Nephron (organoid): Measurements from ENCODE around the gene WDFY3.

ENCODE experiments used
- H3K27ac Mint-ChIP-seq, 3 experiments: 2 replicates each; pipeline ENCODE4 v1.8.0; 2020; ENCODE audit warnings: mixed read lengths in 3 of 3, mild to moderate bottlenecking in 2 of 3, moderate library complexity in 1 of 3
- H3K27me3 Mint-ChIP-seq: 2 replicates; pipeline ENCODE4 v1.8.0; 2021; ENCODE audit warnings: low read depth, mild to moderate bottlenecking, moderate library complexity, mixed read lengths
- H3K36me3 Mint-ChIP-seq: 2 replicates; pipeline ENCODE4 v1.8.0; 2020; ENCODE audit warnings: low read depth, mixed read lengths
- H3K4me1 Mint-ChIP-seq: 2 replicates; pipeline ENCODE4 v1.8.0; 2020; ENCODE audit warnings: mixed read lengths
- H3K4me3 Mint-ChIP-seq, 3 experiments: 2 replicates each; pipeline ENCODE4 v1.8.0; 2020; ENCODE audit warnings: mild to moderate bottlenecking in 3 of 3, mixed read lengths in 3 of 3, moderate library complexity in 2 of 3
- H3K9me3 Mint-ChIP-seq: 2 replicates; pipeline ENCODE4 v1.8.0; 2020; ENCODE audit warnings: mixed read lengths
- CTCF ChIP-seq, 3 experiments: fragments of 200-600 bp; sonication (generic); IDR thresholded peaks; one replicate each; pipeline ENCODE4 v1.5.0; 2021; ENCODE audit warnings: antibody characterized with exemption in 3 of 3; ENCODE audit not compliant: unreplicated experiment in 3 of 3

Gene WDFY3

DNA sequence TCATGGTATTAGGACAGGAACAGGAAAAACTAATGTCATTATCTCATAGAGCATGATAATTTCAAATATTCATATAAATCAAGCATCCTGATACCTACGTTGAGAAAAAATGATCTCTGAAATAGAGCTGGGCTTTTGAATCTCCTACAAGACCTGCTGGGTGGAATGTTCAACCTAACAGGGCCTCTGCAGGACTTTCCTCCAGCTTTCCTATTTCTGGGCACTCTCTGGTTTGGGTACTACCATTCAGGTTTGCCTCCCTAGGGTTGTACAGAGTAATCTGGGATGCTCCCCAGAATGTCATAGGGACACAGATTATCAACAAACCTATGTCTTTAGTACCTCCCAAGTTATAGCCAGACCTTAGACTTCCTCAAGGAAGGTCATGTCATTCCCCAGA lies 274.7 kb downstream of the WDFY3 start:
- Mint-ChIP-seq H3K4me1 (no peaks in the 10 kb centered on the region), H3K4me3 (no peak overlapping the region), H3K36me3 (peaks cover 79% of the 10 kb centered on the region), H3K27me3 (no peaks in the 10 kb centered on the region), H3K9me3 (no peaks in the 10 kb centered on the region), H3K27ac (no peak overlapping the region)
- TF ChIP-seq CTCF (IDR thresholded peaks at IDR 0.05; ENCODE audit: unreplicated experiment in 3 of 3), result no peak

DNA sequence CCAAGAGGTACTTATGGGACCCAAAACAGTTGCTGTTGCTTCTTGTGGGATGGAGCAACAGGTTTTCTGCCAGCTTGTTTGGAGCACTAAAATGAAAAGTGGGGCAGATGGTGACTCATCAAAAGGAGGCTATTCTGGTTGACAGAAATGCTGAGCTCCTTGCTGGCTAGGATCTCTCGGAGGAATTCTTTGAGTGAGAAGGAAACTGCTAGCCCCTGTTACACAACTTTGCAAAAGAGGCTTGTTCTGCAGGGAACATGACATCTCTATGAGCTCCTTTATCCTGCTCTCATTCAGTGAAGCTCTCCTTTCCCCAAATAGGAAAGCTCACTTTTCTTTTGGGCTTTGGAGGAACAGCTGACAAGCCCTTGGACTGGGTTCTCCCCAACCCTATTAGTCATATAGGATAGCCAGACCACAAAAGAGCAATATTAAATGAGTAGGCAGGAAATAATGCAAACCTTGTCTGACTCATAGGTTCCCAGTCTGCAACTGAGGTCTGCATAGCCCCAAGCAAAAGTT lies 275.3 kb downstream of the WDFY3 start:
- Mint-ChIP-seq H3K9me3 (no peaks in the 10 kb centered on the region), H3K4me1 (no peaks in the 10 kb centered on the region), H3K27me3 (no peaks in the 10 kb centered on the region), H3K36me3 (peaks cover 83% of the 10 kb centered on the region), H3K27ac (no peak overlapping the region), H3K4me3 (no peak overlapping the region)
- TF ChIP-seq CTCF (IDR thresholded peaks at IDR 0.05; ENCODE audit: unreplicated experiment in 3 of 3), result no peak

GRCh38 chr4:84690481-84690880 lies 276.0 kb downstream of the WDFY3 start:
- Mint-ChIP-seq H3K4me3 (no peak overlapping the region), H3K4me1 (no peaks in the 10 kb centered on the region), H3K27ac (no peak overlapping the region), H3K27me3 (no peaks in the 10 kb centered on the region), H3K36me3 (peaks cover 82% of the 10 kb centered on the region), H3K9me3 (no peaks in the 10 kb centered on the region)
- no peak for TF ChIP-seq CTCF (IDR thresholded peaks at IDR 0.05; ENCODE audit: unreplicated experiment in 3 of 3)

GRCh38 chr4:84689197-84689596 lies 277.3 kb downstream of the WDFY3 start:
- no peak for TF ChIP-seq CTCF (IDR thresholded peaks at IDR 0.05; ENCODE audit: unreplicated experiment in 3 of 3)
- Mint-ChIP-seq H3K36me3 (peaks cover 86% of the 10 kb centered on the region), H3K4me3 (no peak overlapping the region), H3K27ac (no peak overlapping the region), H3K27me3 (no peaks in the 10 kb centered on the region), H3K4me1 (no peaks in the 10 kb centered on the region), H3K9me3 (no peaks in the 10 kb centered on the region)

GRCh38 chr4:84688605-84689004 lies 277.9 kb downstream of the WDFY3 start:
- H3K9me3 Mint-ChIP-seq, result no peaks in the 10 kb centered on the region
- no peaks in the 10 kb centered on the region for H3K4me1 Mint-ChIP-seq
- H3K36me3 Mint-ChIP-seq, result peaks cover 86% of the 10 kb centered on the region
- H3K27me3 Mint-ChIP-seq, result no peaks in the 10 kb centered on the region
- H3K27ac Mint-ChIP-seq, result no peak overlapping the region
- no peak overlapping the region for H3K4me3 Mint-ChIP-seq
- TF ChIP-seq CTCF (IDR thresholded peaks at IDR 0.05; ENCODE audit: unreplicated experiment in 3 of 3), result no peak

- H3K27ac Mint-ChIP-seq, result no peak overlapping the region
- no peak overlapping the region for H3K4me3 Mint-ChIP-seq
- no peaks in the 10 kb centered on the region for H3K27me3 Mint-ChIP-seq
- TF ChIP-seq CTCF (IDR thresholded peaks at IDR 0.05; ENCODE audit: unreplicated experiment in 3 of 3), result no peak
- peaks cover 11% of the 10 kb centered on the region for H3K4me1 Mint-ChIP-seq
- peaks cover 83% of the 10 kb centered on the region for H3K36me3 Mint-ChIP-seq
- no peaks in the 10 kb centered on the region for H3K9me3 Mint-ChIP-seq
These were observed 281.4 kb downstream of the WDFY3 start for GRCh38 chr4:84685105-84685504.
